HAP-1 (cell line): ENCODE data around the gene POLH.
"Not testable (repeated sequence)": the region's sequence is repeated elsewhere in the genome, so short reads cannot be mapped to it uniquely, and the experiment has no call there.

ENCODE experiments used
- DNase-seq, 2 experiments: peaks; one replicate each; pipeline ENCODE4 v3.0.0-alpha.2; 2016 to 2020; ENCODE audit warnings: low spot score in 2 of 2
- H3K27me3 ChIP-seq: fragments of 250-450 bp; sonication (Bioruptor Pico); 2 replicates; pipeline ENCODE4 v1.5.1; 2020; ENCODE audit warnings: low read depth, mild to moderate bottlenecking, moderate library complexity
- H3K36me3 ChIP-seq: fragments of 250-450 bp; sonication (Bioruptor Pico); replicated peaks from 2 replicates; pipeline ENCODE4 v1.5.1; 2020; ENCODE audit warnings: mild to moderate bottlenecking
- H3K4me1 ChIP-seq: fragments of 250-450 bp; sonication (Bioruptor Pico); 2 replicates; pipeline ENCODE4 v1.5.1; 2020; ENCODE audit warnings: mild to moderate bottlenecking
- H3K4me3 ChIP-seq: fragments of 250-450 bp; sonication (Bioruptor Pico); 2 replicates; pipeline ENCODE4 v1.5.1; 2020; ENCODE audit warnings: mild to moderate bottlenecking, moderate library complexity
- H3K9me3 ChIP-seq: fragments of 250-450 bp; sonication (Bioruptor Pico); 2 replicates; pipeline ENCODE4 v1.5.1; 2020; ENCODE audit warnings: mild to moderate bottlenecking, moderate library complexity
- in situ Hi-C: fragments of 300-500 bp; cut with MboI; formaldehyde crosslinking; loops from 3 replicates; pipeline ENCODE4 v1.14.3; 2020; ENCODE audit warnings: low sequenced_read_pairs, inconsistent platforms, mixed read lengths

Gene POLH

DNA sequence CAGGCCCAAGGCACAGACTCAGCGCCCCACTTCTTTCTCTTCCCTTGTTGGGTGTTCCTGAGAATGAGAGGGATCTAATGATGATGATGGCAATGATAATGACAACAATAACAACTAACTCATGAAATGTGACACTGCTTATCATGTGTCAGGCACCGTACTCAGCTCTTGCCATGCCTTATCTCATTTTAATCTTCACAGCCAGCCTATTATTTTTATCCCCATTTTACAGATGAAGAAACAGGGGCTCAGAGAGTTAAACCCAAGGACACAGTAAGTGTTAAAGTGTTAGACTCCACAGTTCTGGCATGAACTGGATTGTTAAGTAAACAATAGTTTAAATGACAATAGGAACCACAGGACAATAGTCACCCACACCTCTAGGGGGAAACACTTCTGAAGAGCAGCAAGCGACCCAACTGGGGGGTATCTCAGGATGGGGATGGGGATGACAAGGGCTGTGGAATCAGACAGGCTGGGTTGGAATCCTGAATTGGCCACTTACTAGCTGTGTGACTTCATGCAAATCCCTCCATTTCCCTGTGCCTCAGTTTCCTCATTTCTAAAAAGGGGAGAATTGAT lies 81.3 kb downstream of the POLH start:
- Histone ChIP-seq H3K27me3 (no peaks in the 10 kb centered on the region), H3K4me1 (no peaks in the 10 kb centered on the region), H3K36me3 (no peaks in the 10 kb centered on the region; the same call in 1 of the 2 replicates), H3K4me3 (no peak overlapping the region), H3K9me3 (no peaks in the 10 kb centered on the region; the same call in 1 of the 2 replicates)
- DNase-seq = no peak
- in situ Hi-C loops = loop anchor here (25.0 kb wide), 1 partner anchor 430 kb away; no protein-coding TSS in a partner anchor

DNA sequence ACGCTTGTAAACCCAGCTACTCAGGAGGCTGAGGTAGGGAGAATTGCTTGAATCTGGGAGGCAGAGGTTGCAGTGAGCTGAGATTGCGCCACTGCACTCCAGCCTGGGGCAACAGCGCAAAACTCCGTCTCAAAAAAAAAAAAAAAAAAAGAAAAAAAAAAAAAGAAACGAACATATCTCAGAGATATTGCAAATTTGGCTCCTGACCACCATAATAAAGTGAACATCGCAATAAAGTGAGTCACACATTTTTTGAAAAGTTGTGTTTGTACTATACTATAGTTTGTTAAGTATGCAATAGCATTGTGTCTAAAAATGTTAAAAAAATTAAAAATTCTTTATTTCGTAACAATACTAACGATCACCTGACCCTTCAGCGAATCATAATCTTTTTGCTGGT lies 82.2 kb downstream of the POLH start:
- no peak for DNase-seq
- H3K36me3 ChIP-seq = no peaks in the 10 kb centered on the region; the same call in 1 of the 2 replicates
- H3K9me3 ChIP-seq = no peaks in the 10 kb centered on the region; the same call in 1 of the 2 replicates
- no peaks in the 10 kb centered on the region for H3K27me3 ChIP-seq
- no peak overlapping the region for H3K4me3 ChIP-seq
- no peaks in the 10 kb centered on the region for H3K4me1 ChIP-seq
- in situ Hi-C loops = loop anchor here (25.0 kb wide), 1 partner anchor 429 kb away; no protein-coding TSS in a partner anchor

- in situ Hi-C loops = loop anchor here (25.0 kb wide), 1 partner anchor 424 kb away; no protein-coding TSS in a partner anchor
- DNase-seq, H3K9me3 ChIP-seq, H3K27me3 ChIP-seq, H3K36me3 ChIP-seq, H3K4me1 ChIP-seq, H3K4me3 ChIP-seq: not testable (repeated sequence)
Observed at GRCh38 chr6:43662948-43663347, 87.0 kb downstream of the POLH start.
